ENCODE data around the gene CLRN2. TPM values are rescaled to one million over a fixed set of nuclear protein-coding genes. Genes with fewer than 3 reads are reported as not detected.

The CLRN2 gene
- total RNA-seq, 1 donor, result not detected

DNA sequence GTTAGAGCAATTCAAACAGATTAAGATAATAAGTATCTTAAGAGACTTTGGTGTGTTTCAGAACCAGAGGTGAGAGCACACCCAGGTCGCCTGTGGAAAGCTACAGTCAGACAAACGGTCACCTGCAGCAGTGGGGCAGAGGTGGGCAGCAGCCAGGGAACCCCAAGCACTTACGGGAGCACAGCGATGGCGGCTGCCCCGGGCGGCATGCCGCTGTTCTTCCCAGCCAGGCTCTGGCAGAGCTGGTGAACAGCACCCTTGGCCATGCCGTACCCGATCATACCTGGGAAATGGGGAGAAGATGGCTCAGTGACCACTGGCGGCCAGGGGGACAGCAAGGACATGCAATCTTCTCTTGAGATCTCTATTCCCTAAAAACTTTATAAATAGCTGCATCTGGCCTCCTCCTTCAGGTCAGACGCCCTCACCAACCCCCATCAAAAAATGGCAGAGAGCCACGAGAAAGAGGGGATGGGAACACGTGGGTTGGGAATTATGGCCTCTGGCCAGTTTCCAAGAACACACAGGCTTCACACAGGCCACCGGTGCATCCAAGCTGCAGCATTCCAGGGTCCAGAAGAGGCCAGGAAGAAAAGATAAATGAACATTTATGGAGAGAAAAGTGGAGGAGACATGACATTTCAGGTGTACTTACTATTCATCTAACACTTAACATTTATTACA is 22.8 kb upstream of the CLRN2 start:
- TF ChIP-seq, protein P1, sequence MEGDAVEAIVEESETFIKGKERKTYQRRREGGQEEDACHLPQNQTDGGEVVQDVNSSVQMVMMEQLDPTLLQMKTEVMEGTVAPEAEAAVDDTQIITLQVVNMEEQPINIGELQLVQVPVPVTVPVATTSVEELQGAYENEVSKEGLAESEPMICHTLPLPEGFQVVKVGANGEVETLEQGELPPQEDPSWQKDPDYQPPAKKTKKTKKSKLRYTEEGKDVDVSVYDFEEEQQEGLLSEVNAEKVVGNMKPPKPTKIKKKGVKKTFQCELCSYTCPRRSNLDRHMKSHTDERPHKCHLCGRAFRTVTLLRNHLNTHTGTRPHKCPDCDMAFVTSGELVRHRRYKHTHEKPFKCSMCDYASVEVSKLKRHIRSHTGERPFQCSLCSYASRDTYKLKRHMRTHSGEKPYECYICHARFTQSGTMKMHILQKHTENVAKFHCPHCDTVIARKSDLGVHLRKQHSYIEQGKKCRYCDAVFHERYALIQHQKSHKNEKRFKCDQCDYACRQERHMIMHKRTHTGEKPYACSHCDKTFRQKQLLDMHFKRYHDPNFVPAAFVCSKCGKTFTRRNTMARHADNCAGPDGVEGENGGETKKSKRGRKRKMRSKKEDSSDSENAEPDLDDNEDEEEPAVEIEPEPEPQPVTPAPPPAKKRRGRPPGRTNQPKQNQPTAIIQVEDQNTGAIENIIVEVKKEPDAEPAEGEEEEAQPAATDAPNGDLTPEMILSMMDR (IDR thresholded peaks at IDR 0.05; ENCODE audit: insufficient read depth, low read depth, low read length), result no peak
- DNase-seq (ENCODE audit: low read depth), result peak; percentile 43
- no peak overlapping the region for H3K4me3 ChIP-seq (ENCODE audit: low read depth, low read length)

DNA sequence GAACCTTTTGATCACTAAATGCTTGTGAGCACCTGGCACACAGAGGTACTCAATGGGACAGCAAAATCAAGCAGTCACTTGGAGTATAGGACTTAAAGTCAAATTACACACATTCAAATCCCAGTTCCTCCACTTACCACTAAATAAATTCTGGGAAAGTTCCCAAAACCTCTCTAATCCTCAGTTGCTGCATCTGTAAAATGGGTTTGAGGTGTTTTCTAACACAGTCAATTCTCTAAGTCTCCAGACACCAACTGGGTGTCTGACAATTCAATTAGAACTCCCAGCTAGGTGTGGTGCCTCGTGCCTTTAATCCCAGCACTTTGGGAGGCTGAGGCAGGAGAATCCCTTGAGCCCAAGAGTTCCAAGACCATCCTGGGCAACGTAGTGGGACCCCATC is 22.1 kb upstream of the CLRN2 start:
- TF ChIP-seq, protein P1 (IDR thresholded peaks at IDR 0.05; ENCODE audit: insufficient read depth, low read depth, low read length), result no peak
- no peak overlapping the region for H3K4me3 ChIP-seq (ENCODE audit: low read depth, low read length)
- no peak for DNase-seq (ENCODE audit: low read depth)

DNA sequence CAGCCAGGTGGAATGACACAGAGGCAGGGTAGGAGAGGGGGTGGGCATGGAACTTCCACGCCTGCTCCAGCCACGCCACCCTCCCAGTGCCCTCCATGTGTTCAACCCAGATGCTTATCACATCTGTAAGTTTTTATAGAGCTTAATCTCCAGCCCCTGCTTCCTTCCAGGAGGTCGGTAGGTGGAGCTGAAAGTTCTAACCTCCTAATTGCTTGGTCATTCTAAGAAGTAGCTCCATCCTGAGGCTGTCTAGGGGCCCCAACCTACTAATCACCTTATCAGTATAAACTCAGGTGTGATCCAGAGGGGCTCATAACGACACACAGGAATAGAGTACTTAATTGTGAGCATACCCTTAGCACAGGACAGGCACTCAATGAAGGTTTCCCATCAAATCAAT is 21.3 kb upstream of the CLRN2 start:
- TF ChIP-seq, protein P1 (IDR thresholded peaks at IDR 0.05; ENCODE audit: insufficient read depth, low read depth, low read length), result no peak
- H3K4me3 ChIP-seq (ENCODE audit: low read depth, low read length), result no peak overlapping the region
- no peak for DNase-seq (ENCODE audit: low read depth)

DNA sequence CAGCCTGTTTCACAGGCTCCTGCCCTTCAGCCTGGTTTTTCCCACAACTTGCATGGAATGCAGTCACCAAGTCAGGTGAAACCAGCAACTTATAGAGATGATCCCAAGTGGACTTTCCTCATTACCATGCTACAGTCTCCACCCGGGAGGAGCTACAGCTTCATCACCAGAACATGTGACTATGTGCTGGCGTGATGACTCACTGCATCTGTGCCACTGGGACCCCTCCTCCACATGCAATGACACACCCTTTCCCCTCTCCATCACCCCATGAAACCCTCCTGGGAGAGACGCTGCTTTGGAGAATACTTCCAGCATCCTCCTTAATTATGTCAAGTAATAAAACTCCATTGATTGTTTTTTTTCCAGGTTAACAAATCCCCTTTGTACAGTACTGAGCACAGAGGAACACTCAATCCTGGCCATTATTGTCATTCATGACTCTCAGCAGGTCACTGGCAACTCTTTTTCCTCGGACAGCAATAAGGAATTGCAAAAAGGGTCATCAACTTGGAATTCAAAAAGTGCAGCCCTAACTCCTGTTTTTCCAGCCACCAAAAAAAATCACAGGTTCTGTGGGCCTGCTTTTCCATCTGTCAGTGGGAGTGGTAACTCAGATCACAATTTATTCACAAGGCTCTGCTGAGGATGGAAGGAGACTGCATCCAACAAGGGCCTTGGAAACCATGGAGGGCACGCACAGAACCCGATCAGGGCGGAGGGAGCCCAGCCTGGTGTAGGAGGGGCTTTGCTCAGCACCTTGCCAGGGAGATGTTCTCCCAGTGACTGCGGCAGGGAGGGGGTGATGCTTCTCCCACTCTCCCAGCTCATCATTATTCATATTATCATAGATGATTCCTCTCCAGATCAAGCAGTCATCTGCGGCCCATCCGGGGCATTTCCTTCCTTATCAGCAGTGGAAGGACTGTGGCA is 20.4 kb upstream of the CLRN2 start:
- TF ChIP-seq, protein P1 (IDR thresholded peaks at IDR 0.05; ENCODE audit: insufficient read depth, low read depth, low read length), result no peak
- peak; percentile 74 for DNase-seq (ENCODE audit: low read depth)
- no peak overlapping the region for H3K4me3 ChIP-seq (ENCODE audit: low read depth, low read length)

DNA sequence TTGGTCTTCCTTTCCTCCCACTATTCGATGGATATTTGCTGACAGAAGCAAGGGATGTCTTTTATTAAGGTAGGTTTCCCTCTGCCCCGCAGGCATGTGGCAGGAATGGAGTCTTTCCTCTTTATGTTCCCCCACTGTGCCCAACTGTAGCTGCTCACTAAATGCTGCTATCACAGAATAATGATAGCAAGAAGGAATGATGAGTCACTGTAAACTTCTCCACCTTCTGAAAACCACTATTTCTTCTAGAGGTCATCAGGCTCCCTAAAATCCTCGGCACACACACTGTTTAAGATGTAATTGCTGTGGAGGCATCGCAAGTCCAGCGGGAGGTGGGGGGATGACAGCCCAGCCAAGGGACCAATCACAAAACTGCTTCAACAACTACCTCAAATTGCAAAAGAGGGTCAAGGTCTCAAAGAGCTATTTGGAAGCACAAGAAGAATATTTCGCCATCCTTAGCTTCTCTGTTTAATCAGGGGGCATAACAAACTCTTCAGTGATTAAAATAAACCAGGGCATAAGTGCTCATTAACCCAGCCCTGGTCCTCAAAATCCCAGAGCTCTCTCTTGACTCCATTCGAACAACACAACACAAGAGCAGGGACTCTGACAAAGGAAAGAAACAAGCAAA is 17.0 kb upstream of the CLRN2 start:
- DNase-seq (ENCODE audit: low read depth), result peak; percentile 24
- H3K4me3 ChIP-seq (ENCODE audit: low read depth, low read length), result no peak overlapping the region
- TF ChIP-seq, protein P1 (IDR thresholded peaks at IDR 0.05; ENCODE audit: insufficient read depth, low read depth, low read length), result no peak

DNA sequence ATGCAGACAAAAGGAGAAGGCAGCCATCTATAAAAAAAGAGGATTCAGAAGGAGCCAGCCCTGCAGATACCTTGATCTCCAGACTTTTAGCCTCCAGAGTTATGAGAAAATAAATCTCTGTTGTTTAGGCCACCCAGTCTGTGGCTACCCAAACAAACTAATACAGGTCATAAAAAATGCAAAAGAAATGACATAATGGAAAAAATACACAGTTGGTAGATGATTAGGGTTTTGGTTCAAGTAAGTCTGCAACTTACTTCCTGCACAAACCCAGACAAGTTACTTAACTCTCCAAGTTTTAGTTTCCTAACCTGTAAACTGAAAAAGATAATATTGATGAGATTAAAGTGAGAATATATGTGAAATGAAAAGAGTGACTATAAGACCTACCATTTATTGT is 14.4 kb upstream of the CLRN2 start:
- peak; percentile 5 for DNase-seq (ENCODE audit: low read depth)
- H3K4me3 ChIP-seq (ENCODE audit: low read depth, low read length), result no peak overlapping the region
- TF ChIP-seq, protein P1 (IDR thresholded peaks at IDR 0.05; ENCODE audit: insufficient read depth, low read depth, low read length), result no peak

Data from fibroblast of villous mesenchyme (primary cell).